NCI-H146 treated with DMSO at 0.1 percent for 48 hours (cell line): Measurements from ENCODE around the gene CRACDL.
"Not testable (repeated sequence)": the region's sequence is repeated elsewhere in the genome, so short reads cannot be mapped to it uniquely, and the experiment has no call there.

Experiments used
- DNase-seq: peaks from one replicate; lab custom pipeline; 2025; ENCODE audit not compliant: unreplicated experiment; lab: John Stamatoyannopoulos, UW

Gene CRACDL

GRCh38 chr2:98886066-98886554 lies 49.9 kb downstream of the CRACDL start:
- no peak for DNase-seq

- DNase-seq = no peak
These were observed 51.4 kb downstream of the CRACDL start for GRCh38 chr2:98884658-98885057.

GRCh38 chr2:98883780-98884211 lies 52.2 kb downstream of the CRACDL start:
- no peak for DNase-seq

- no peak for DNase-seq
These were observed 52.9 kb downstream of the CRACDL start for GRCh38 chr2:98882971-98883779.

GRCh38 chr2:98882368-98882767 lies 53.7 kb downstream of the CRACDL start:
- DNase-seq = no peak

GRCh38 chr2:98881153-98881650 lies 54.8 kb downstream of the CRACDL start:
- no peak for DNase-seq

GRCh38 chr2:98880266-98881152 lies 55.5 kb downstream of the CRACDL start:
- DNase-seq = no peak

- not testable (repeated sequence) for DNase-seq
These were observed 58.4 kb downstream of the CRACDL start for GRCh38 chr2:98877658-98878057.

- DNase-seq = no peak
These were observed 59.3 kb downstream of the CRACDL start for GRCh38 chr2:98876741-98877140.

- no peak for DNase-seq
These were observed 60.3 kb downstream of the CRACDL start for GRCh38 chr2:98875746-98876145.

GRCh38 chr2:98875081-98875728 lies 60.8 kb downstream of the CRACDL start:
- no peak for DNase-seq

- DNase-seq = no peak
These were observed 61.8 kb downstream of the CRACDL start for GRCh38 chr2:98874186-98874689.

GRCh38 chr2:98872526-98872925 lies 63.5 kb downstream of the CRACDL start:
- DNase-seq = no peak

- no peak for DNase-seq
These were observed 64.5 kb downstream of the CRACDL start for GRCh38 chr2:98871506-98871905.

- no peak for DNase-seq
These were observed 65.4 kb downstream of the CRACDL start for GRCh38 chr2:98870516-98871158.

GRCh38 chr2:98869870-98870269 lies 66.2 kb downstream of the CRACDL start:
- peak; percentile 81 for DNase-seq

GRCh38 chr2:98869272-98869641 lies 66.8 kb downstream of the CRACDL start:
- peak; percentile 90 for DNase-seq

- peak; percentile 31 for DNase-seq
These were observed 67.3 kb downstream of the CRACDL start for GRCh38 chr2:98868548-98869271.

- DNase-seq = no peak
These were observed 68.3 kb downstream of the CRACDL start for GRCh38 chr2:98867539-98868309.
